Dermis blood vessel endothelial cell (primary cell): Measurements from ENCODE around the gene TBC1D4. TPM values are rescaled to one million over a fixed set of nuclear protein-coding genes. Genes with fewer than 3 reads are reported as not detected.
A peak's percentile ranks its signal among the peaks of the same experiment; 100 is the strongest.
"Not testable (repeated sequence)": the region's sequence is repeated elsewhere in the genome, so short reads cannot be mapped to it uniquely, and the experiment has no call there.

ENCODE experiments used
- DNase-seq: peaks from one replicate; pipeline ENCODE4 v3.0.0; 2010
- total RNA-seq: library from RNA; depleted of rRNA; stranded (reverse); fragments of >200 nt; gene quantifications from 2 replicates; pipeline ENCODE4 v1.2.3, GENCODE V29; 2014

TBC1D4 gene
- total RNA-seq, 1 donor from 2014 or later, result 92.7 TPM

DNA sequence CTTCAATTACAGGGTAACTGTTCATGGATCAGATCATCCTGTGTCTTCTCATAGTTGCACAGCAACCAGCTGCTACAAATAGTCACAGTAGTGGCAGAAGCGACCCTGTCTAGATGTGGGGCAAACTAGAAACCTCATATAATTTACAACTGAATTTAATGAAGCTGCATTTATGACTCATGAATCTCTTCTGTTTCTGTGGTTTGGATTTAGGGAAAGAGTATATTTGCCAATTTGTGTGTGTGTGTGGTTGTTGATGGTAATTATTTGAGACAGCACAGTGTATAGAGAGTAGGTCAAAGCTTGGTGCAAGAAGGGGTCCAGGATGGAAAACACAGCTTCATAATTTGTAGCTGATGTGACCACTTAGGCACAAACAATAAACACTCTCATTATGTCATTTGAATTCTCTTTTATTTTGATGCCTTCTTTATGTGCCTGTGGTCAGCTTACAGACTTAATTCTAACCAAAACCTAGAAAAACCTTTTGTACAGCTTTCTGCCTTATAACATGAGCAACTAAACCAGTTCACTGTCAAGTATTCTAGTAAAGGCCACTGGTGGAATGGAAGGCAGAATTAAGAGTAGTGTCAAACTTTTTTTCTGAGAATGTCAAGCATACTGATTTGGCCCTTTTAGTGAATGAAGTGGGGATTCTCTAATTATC, 218.1 kb downstream of the TBC1D4 start:
- DNase-seq, result no peak

DNA sequence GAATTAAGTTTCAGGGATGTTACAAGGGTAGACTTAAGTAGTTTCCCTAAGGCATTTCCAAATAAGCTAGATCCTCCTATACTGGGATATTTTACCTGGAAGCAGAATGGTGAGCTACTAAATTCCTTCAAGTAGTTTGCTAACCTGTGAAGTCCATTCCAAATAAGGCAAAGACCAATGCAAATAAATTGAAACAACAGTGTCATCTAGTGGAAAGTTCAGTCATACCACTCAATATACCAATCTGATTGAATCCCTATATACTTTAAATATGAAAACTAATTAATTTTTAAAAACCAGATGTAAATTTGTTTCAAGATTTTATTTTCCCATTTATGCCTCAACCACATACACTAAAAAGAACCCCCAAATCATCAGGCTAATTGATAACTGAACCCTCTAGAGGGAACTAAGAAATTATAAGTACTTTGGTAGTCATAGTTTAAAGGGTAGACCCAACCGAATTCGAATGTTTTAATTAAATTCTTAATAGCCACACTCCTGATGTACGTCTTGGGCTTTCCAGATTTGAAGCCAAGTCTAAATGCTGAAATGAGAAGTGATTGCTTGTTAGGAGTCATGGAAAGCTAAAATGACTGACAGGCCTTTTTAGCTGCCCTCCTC, 223.7 kb downstream of the TBC1D4 start:
- DNase-seq, result peak; percentile 71

DNA sequence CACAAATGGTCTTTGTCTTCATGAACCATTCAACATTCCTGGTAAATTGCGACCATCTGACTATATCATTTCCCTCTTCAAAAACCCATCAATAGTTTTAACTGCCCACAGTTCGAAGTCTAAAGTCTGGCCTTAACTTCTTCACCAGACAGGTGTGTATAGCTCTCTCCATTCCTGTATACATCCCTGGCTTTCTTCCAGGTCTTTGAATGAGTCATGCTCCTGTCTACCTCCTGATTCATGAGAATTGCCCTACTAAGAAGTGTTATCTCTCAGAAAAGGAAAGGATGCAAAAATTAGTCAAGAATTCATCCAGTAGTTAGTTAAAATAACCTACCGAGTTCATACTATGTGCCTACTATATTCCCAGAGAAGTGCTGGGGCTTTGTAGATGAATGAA, 225.0 kb downstream of the TBC1D4 start:
- no peak for DNase-seq

DNA sequence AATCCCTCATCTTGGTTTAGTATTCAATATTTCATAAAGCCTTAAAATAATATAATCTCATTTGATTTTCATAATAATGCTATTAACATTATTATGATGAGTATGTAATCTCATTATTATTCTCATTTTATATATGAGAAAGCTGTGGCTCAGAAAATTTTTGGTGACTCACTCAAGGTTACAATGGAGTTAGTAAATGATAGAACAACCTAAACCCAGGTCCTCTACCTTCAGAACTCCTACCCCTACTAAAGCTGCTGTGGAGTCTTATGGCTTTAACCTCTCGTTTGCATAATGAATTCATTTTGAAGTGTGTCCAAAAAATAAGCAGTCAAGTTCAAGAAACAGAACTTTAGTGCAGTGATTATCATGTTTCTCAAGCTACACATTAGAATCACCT, 226.3 kb downstream of the TBC1D4 start:
- DNase-seq, result no peak

DNA sequence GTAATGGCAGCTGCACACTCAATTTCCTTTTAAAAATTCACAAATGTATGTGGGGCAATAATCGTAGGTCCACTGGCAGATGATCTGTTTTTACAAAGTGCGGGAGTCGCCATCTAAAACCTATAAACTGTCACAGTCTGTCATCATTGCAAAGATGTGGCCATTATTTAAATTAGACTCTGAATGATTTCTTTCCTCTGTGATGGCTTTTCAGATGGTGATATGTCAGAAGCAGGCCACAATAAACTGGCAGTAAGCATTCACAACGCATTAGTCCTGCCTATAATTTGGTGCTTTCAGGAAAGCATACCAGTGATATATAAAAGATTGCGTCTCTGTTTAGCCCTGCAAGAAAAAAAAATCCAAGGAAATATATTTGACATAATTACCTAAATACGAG, 226.8 kb downstream of the TBC1D4 start:
- no peak for DNase-seq

DNA sequence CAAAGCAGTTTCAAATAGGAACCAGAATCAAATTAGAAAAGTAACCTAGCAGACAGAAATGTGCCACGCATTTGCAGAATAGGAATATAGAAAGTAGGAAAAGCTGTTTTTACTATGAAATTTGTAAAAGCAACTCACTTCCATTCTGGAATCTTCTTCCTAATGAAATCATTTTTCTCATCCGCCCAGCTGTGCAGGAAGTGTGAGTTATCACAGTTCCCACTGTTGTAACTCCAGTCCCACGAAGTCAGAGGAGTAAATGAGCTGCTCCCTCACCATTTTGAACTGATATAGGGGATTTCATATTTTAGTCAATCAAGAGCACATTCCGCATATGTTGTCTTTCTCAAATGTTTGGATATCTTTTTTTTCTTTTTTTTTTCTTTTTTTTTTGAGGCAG, 230.8 kb downstream of the TBC1D4 start:
- peak; percentile 18 for DNase-seq

DNA sequence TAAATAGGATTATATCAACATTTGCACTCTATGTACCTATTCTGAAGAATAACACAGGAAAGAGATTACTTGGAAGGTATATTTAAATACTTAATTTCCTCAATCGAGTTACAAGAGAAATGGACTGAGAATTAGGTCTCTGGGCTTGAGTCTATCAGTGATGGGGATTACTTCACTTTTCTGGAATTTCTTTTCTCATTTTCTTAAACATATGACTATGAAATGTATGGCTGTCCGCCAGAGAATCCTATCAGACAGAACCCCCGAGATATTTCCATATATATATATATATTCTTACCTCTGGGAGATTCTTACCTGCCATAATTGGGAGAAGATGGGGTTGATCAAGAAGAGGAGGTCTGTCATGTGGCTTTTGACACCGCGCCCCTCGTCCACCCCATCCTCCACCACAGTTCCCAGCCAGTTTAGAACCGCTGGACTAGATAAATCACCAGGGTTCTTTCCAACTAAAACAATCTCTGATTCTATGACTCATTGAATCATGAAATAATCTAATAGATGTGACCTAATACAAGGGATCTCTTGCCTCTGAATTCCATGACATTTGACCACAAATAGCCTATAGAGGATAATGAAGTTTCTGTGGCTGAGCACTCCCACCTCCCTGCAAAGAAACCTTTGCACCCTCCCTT, 231.3 kb downstream of the TBC1D4 start:
- DNase-seq, result peak; percentile 7

DNA sequence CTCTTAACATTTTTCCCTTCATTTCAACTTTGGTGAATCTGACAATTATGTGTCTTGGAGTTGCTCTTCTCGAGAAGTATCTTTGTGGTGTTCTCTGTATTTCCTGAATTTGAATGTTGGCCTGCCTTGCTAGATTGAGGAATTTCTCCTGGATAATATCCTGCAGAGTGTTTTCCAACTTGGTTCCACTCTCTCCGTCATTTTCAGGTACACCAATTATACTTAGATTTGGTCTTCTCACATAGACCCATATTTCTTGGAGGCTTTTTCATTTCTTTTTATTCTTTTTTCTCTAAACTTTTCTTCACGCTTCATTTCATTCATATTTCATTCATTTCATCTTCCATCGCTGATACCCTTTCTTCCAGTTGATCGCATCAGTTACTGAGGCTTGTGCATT, 236.4 kb downstream of the TBC1D4 start:
- DNase-seq, result not testable (repeated sequence)

DNA sequence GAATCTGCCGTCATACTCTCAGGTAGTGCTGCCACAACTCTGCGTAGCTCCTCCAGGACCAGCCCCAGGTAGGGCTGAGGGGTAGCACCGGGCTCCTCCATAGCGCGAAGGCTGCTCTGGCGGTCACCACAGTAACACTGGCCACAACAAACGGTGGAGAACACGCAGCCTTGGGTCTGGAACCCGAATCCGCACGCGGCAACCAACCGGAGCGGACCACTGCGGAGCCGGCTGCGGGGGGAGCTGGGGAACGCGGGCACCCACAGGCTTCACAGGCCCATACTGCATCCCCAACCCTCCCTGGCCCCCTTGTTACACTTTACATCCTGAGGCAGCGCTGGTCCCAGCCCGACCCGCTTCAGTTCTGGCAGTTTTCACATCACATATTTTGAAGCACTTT, 241.7 kb downstream of the TBC1D4 start:
- DNase-seq, result not testable (repeated sequence)

DNA sequence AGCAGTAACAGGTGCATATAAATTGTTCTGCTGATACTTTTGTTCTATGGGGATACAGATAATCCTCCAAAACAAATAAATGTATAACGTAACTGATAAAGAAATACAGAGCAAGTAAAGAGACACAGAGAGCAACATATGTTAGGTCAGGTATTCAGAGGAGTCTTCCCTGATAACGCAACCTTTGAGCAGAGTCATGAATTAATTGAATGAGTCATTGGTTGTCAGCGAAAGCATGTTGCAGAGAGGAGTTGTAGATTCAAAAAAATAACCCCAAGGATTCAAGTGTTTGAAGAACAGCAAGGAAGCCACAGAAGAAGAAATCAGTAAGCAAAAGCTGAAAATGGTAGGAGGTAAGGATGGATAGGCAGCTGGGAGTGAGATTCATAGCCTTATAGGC, 245.2 kb downstream of the TBC1D4 start:
- no peak for DNase-seq

Other genes with a start within 250 kb of the TBC1D4 start
- 26.9 and 45.1 TPM in 2 replicates for gene COMMD6, start 55.7 kb upstream of the TBC1D4 start, total RNA-seq
- 44.4 and 58.6 TPM in 2 replicates for gene UCHL3, start 67.6 kb upstream of the TBC1D4 start, total RNA-seq
- gene LMO7, start 154.2 kb upstream of the TBC1D4 start, total RNA-seq, result 36.8 and 45.3 TPM in 2 replicates